Neural progenitor cell (in vitro differentiated cells): ENCODE measurements around the gene ARHGAP22.

Source experiments
- CTCF ChIP-seq: fragments of 200-600 bp; sonication (generic); IDR thresholded peaks from 2 replicates; pipeline ENCODE4 v1.5.1; 2017; ENCODE audit warnings: antibody characterized with exemption, mild to moderate bottlenecking
- EZH2phosphoT487 ChIP-seq: fragments of 200-600 bp; sonication (generic); IDR thresholded peaks from 2 replicates; pipeline ENCODE4 v1.6.1; 2017; ENCODE audit warnings: antibody characterized with exemption

GRCh38 chr10:48442809-48443177, 162.1 kb downstream of the ARHGAP22 start:
- TF ChIP-seq EZH2phosphoT487 (no peak), CTCF (no peak)
